Activated CD8-positive, alpha-beta memory T cell treated with anti-CD3 and anti-CD28 coated beads, Interleukin-2, amount 50 U/mL, for 1 hour (primary cell): ENCODE data around the gene TUBA3C.

Experiments used
- DNase-seq: peaks from one replicate; pipeline ENCODE4 v3.0.0-alpha.2; 2020; ENCODE audit errors: extremely low read depth

Gene TUBA3C

GRCh38 chr13:19161308-19161707, 20.3 kb downstream of the TUBA3C start:
- no peak for DNase-seq

GRCh38 chr13:19159761-19160420, 21.7 kb downstream of the TUBA3C start:
- no peak for DNase-seq

- no peak for DNase-seq
These were observed 22.4 kb downstream of the TUBA3C start for GRCh38 chr13:19159181-19159580.

DNA sequence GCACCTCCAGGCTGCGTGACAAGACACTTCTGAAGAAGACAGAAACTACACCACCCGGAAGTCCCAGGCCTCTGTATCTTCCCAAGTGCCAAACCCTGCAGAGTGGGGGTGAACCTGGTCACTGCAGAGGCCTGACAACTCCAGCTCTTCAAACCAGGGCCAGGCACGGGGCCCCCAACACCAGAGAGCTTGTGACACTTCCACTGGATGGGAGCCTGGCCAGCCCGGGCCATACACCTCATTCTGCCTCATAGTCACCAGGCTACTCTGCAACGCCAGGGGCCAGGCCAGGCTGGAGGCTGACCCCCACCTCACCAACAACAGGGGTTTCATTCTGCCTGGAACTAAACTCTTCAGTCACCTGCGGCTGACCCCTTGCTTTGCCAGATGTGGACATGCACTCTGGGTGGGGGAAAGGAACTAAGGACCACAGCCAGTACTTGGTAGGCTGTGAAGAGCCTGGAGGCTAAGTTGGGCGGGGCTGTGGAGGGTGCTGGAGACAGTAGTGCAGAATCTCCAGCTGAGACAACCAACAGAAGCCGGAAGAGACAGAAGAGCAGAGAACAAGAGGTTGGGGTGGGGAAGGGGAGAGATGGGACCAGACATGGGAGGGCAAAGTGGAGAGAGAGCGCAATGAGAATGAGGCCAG, 23.0 kb downstream of the TUBA3C start:
- DNase-seq: no peak

DNA sequence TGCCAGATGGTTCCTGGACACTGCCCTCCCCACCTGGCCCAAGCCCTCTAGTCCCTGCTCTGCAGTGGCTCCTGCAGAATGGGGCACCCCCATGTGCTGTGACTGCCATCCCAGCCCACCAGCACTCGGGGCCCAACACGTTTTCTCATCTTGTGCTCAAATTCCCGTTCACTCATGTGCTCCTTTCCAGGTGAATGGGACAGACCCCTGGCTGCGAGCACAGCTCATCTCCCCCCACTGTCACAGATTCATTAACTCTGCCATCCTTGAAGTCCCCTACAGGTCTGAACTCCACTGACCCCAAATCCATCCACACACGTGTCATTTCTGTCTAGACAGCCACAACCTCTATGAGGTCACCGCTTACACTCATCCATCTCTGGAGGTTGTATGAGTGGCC, 23.6 kb downstream of the TUBA3C start:
- DNase-seq: no peak

DNA sequence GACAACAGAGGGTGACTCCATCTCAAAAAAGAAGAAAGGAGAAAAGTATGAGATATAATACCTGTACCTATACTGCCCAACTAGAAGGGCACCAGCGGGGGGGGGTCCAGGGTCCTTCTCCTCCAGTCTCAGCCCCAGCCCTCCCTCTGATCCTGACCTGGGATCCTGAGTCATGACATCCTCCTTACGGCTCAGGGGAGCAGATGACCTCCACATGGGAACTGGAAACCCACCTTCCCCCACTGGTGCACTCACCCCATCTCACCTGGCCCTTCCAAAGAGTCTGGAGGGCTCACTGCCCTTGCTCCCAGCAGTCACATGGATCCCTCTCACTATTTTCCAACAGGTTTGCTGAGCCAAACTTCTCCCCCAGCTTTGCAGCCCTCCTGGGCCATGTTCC, 24.2 kb downstream of the TUBA3C start:
- no peak for DNase-seq

GRCh38 chr13:19156013-19156825, 25.4 kb downstream of the TUBA3C start:
- no peak for DNase-seq

DNA sequence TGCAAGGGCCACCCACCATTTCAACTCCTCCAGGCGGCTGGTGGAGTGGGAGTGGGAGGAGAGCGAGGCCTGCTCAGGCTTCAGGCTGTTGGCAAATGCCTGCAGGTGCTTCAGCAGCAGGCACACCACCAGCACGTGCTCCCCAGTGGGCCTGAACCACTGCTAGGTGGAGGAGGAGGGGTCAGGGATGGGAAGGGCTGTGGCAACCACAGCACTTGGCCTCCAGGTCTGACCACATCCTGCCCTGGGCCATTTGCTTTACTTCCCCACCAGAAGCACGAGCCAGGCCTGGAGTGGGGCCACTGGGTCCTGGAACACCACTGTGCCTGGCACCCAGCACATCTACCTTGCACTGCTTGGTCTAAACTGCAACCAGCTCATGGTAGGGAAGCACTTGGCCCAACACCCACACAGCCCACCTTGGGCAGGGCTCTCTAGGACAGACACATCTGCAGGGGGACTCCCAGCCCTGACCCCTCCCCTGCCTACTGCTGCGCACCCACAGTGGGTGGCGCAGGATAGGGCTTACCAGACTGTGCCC, 26.2 kb downstream of the TUBA3C start:
- DNase-seq: no peak

- no peak for DNase-seq
These were observed 26.8 kb downstream of the TUBA3C start for GRCh38 chr13:19154843-19155242.

DNA sequence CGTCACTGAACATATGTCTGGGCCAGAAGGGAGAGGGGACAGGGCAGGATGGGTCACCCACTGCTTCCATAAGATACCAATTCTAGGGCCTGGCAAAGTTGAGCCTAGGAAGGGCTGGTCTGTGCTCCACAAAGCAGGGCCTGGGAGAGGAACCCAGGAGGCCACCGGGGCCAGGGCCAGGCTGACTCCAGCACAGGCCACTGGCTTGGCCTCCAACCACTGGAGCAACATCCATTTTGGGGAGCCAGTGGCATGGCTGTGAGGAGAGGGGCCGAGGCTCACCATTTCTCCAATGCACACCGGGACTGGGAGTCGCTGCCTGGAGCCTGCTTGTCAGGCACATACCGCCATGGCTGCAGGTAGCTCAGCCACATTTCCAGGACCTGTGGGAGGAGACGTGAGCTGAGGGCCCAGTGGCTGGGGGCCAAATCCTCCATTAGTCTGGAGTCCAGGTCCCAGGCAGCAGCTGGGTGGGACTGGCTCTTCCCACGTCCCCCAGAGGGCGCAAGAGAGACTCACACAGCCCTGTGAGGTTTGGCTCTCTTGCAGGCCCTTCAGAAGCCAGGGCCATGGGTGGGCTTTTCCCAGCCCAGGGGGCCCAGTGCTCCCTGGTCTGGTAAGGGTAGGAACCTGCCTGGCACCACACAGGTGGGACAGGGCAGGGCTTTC, 27.7 kb downstream of the TUBA3C start:
- DNase-seq: no peak

DNA sequence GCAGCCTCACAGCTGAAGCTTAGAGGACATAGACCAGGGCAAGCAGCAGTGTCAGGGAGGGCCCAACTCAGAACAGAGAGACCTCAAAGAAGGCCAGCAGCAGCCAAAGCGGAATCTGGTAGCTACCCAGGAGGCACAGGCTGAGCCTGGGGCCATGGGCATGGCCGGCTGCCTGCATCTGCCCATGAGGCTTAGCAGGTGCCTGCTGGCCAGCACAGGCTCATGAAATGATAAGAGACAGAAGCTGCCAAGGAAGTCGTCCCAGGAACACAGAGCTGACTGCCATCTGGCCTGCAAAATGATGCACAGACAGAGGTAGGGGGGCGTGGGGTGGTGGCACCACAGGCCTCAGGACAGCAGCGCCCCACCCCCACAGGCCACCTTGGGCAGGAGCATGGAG, 29.2 kb downstream of the TUBA3C start:
- no peak for DNase-seq

GRCh38 chr13:19151581-19152263, 29.9 kb downstream of the TUBA3C start:
- DNase-seq: no peak

- DNase-seq: no peak
These were observed 30.9 kb downstream of the TUBA3C start for GRCh38 chr13:19150712-19151228.

DNA sequence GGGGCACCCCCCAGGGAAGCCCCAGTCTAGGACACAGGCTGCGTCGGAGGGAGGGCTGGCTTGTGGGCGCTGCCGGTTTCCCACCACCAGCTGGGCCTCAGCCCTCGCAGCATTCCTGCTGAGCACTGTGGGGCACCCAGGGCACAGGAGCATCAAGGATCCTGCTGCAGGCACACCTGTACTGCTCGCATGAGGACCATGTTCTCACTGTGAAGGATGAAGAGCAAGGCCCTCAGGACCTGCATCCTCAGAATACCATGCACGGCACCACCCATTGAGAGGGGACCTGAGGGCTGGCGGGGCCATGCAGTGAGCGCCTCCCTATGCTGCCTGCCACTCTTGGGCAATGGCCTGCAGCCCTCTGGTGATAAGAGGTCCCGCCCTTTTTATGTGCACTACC, 31.4 kb downstream of the TUBA3C start:
- DNase-seq: no peak

GRCh38 chr13:19148561-19148960, 33.1 kb downstream of the TUBA3C start:
- no peak for DNase-seq
